ENCODE data around the gene TTC39A.

TTC39A gene

GRCh38 chr1:51365774-51366173 is 35.4 kb upstream of the TTC39A start:
- no peak overlapping the region for H3K4me3 ChIP-seq (ENCODE audit: low read depth, low read length)

GRCh38 chr1:51359879-51360278 is 29.5 kb upstream of the TTC39A start:
- H3K4me3 ChIP-seq (ENCODE audit: low read depth, low read length): no peak overlapping the region
- TF ChIP-seq CTCF (IDR thresholded peaks at IDR 0.05; ENCODE audit: low read depth, low read length) (no peak), MAX (IDR thresholded peaks at IDR 0.05; ENCODE audit: low read depth, low read length) (no peak), POLR2A (IDR thresholded peaks at IDR 0.05; ENCODE audit: extremely low read depth, insufficient read length) (no peak)
- no peak for DNase-seq (ENCODE audit: low read depth)

More at GRCh38 chr1:51365774-51366173, 35.4 kb upstream of the TTC39A start:
- DNase-seq (ENCODE audit: low read depth): no peak
- no peak for TF ChIP-seq CTCF (IDR thresholded peaks at IDR 0.05; ENCODE audit: low read depth, low read length)
- no peak for TF ChIP-seq POLR2A (IDR thresholded peaks at IDR 0.05; ENCODE audit: extremely low read depth, insufficient read length)
- no peak for TF ChIP-seq MYC (IDR thresholded peaks at IDR 0.05; ENCODE audit: low read depth, low read length)
- TF ChIP-seq MAX (IDR thresholded peaks at IDR 0.05; ENCODE audit: low read depth, low read length): no peak

- TF ChIP-seq MYC (IDR thresholded peaks at IDR 0.05; ENCODE audit: low read depth, low read length) (no peak), CTCF (IDR thresholded peaks at IDR 0.05; ENCODE audit: low read depth, low read length) (no peak), POLR2A (IDR thresholded peaks at IDR 0.05; ENCODE audit: extremely low read depth, insufficient read length) (no peak), MAX (IDR thresholded peaks at IDR 0.05; ENCODE audit: low read depth, low read length) (no peak)
- no peak for DNase-seq (ENCODE audit: low read depth)
- H3K4me3 ChIP-seq (ENCODE audit: low read depth, low read length): no peak overlapping the region
Observed at GRCh38 chr1:51355382-51355781, 25.0 kb upstream of the TTC39A start.

GRCh38 chr1:51354416-51354815 is 24.1 kb upstream of the TTC39A start:
- no peak for TF ChIP-seq POLR2A (IDR thresholded peaks at IDR 0.05; ENCODE audit: extremely low read depth, insufficient read length)
- TF ChIP-seq MYC (IDR thresholded peaks at IDR 0.05; ENCODE audit: low read depth, low read length): no peak
- TF ChIP-seq CTCF (IDR thresholded peaks at IDR 0.05; ENCODE audit: low read depth, low read length): no peak
- TF ChIP-seq MAX (IDR thresholded peaks at IDR 0.05; ENCODE audit: low read depth, low read length): no peak
- H3K4me3 ChIP-seq (ENCODE audit: low read depth, low read length): no peak overlapping the region

DNA sequence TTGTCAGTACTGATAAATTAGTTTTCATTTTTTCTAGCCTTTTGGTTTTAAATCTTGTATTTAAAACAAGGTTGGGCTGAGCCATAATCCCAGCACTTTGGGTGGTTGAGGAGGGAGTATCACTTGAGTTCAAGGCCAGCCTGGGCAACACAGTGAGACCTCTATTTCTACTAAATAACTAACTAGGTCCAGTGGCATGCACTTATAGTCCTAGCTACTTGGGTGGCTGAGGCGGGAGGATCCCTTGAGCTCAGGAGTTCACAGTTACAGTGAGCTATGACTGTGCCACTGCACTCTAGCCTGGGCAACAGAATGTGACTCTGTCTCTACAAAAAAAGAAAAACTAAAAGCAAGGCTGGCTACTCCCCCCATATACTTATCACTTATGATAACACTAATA is 21.5 kb upstream of the TTC39A start:
- no peak for DNase-seq (ENCODE audit: low read depth)

More at GRCh38 chr1:51354416-51354815, 24.1 kb upstream of the TTC39A start:
- DNase-seq (ENCODE audit: low read depth): no peak

More for the DNA sequence above, 21.5 kb upstream of the TTC39A start:
- TF ChIP-seq MAX (IDR thresholded peaks at IDR 0.05; ENCODE audit: low read depth, low read length): no peak
- TF ChIP-seq MYC (IDR thresholded peaks at IDR 0.05; ENCODE audit: low read depth, low read length): no peak
- no peak for TF ChIP-seq POLR2A (IDR thresholded peaks at IDR 0.05; ENCODE audit: extremely low read depth, insufficient read length)
- TF ChIP-seq CTCF (IDR thresholded peaks at IDR 0.05; ENCODE audit: low read depth, low read length): no peak
- no peak overlapping the region for H3K4me3 ChIP-seq (ENCODE audit: low read depth, low read length)

Data from NB4 (cell line).